SK-N-SH treated with all-trans-retinoic acid at 6 μM for 48 hours (cell line): ENCODE data around the gene ULK3.

Experiments
- ATAC-seq: fragments of 200-7000 bp; cut with Tn5 transposase; 3 replicates; pipeline ENCODE4 v1.9.1; 2020; ENCODE audit warnings: mild to moderate bottlenecking, moderate library complexity
- ARNTL ChIP-seq: fragments of 450-650 bp; formaldehyde crosslinking; IDR thresholded peaks from 2 replicates; pipeline ENCODE4 v1.5.0; 2020; ENCODE audit warnings: low read depth, mild to moderate bottlenecking, moderate library complexity, borderline replicate concordance
- BACH2 ChIP-seq: fragments of 250-450 bp; sonication (Bioruptor Pico); IDR thresholded peaks from 2 replicates; pipeline ENCODE4 v1.9.0; 2021; ENCODE audit warnings: mild to moderate bottlenecking, borderline replicate concordance
- CREB5 ChIP-seq: fragments of 250-450 bp; sonication (Bioruptor Pico); IDR thresholded peaks from 2 replicates; pipeline ENCODE4 v1.5.1; 2020; ENCODE audit warnings: low read depth, mild to moderate bottlenecking, moderate library complexity
- CSDC2 ChIP-seq: fragments of 250-450 bp; sonication (Bioruptor Pico); IDR thresholded peaks from 2 replicates; pipeline ENCODE4 v1.5.0; 2020; ENCODE audit warnings: mild to moderate bottlenecking, moderate library complexity
- ESRRG ChIP-seq: fragments of 250-450 bp; sonication (Bioruptor Pico); IDR thresholded peaks from 2 replicates; pipeline ENCODE4 v1.6.1; 2021; ENCODE audit warnings: mild to moderate bottlenecking
- GLIS3 ChIP-seq: fragments of 250-450 bp; sonication (Bioruptor Pico); IDR thresholded peaks from 2 replicates; pipeline ENCODE4 v1.5.0; 2020; ENCODE audit warnings: mild to moderate bottlenecking, moderate library complexity
- OSR1 ChIP-seq: fragments of 250-450 bp; sonication (Bioruptor Pico); IDR thresholded peaks from 2 replicates; pipeline ENCODE4 v1.8.0; 2022; ENCODE audit warnings: moderate library complexity, mild to moderate bottlenecking, inconsistent platforms
- PATZ1 ChIP-seq: fragments of 250-450 bp; sonication (Bioruptor Pico); IDR thresholded peaks from 2 replicates; pipeline ENCODE4 v1.8.0; 2020; ENCODE audit warnings: mild to moderate bottlenecking, moderate library complexity, borderline replicate concordance
- RARB ChIP-seq: fragments of 250-450 bp; sonication (Bioruptor Pico); IDR thresholded peaks from 2 replicates; pipeline ENCODE4 v1.8.0; 2021; ENCODE audit warnings: mild to moderate bottlenecking, moderate library complexity
- SNAI2 ChIP-seq: fragments of 250-450 bp; sonication (Bioruptor Pico); IDR thresholded peaks from 2 replicates; pipeline ENCODE4 v1.5.0; 2020; ENCODE audit warnings: mild to moderate bottlenecking, moderate library complexity
- TCF4 ChIP-seq: fragments of 250-450 bp; sonication (Bioruptor Pico); IDR thresholded peaks from 2 replicates; pipeline ENCODE4 v1.8.0; 2021; ENCODE audit warnings: mild to moderate bottlenecking, moderate library complexity, borderline replicate concordance
- TOX ChIP-seq: fragments of 250-450 bp; sonication (Bioruptor Pico); IDR thresholded peaks from 2 replicates; pipeline ENCODE4 v1.8.0; 2021; ENCODE audit warnings: mild to moderate bottlenecking, moderate library complexity, borderline replicate concordance
- ZC3H10 ChIP-seq: fragments of 250-450 bp; sonication (Bioruptor Pico); IDR thresholded peaks from 2 replicates; pipeline ENCODE4 v1.5.1; 2021; ENCODE audit warnings: mild to moderate bottlenecking, moderate library complexity
- ZFP3 ChIP-seq: fragments of 250-450 bp; sonication (Bioruptor Pico); IDR thresholded peaks from 2 replicates; pipeline ENCODE4 v1.5.0; 2020; ENCODE audit warnings: mild to moderate bottlenecking, moderate library complexity
- ZFP30 ChIP-seq: fragments of 450-650 bp; formaldehyde crosslinking; IDR thresholded peaks from 2 replicates; pipeline ENCODE4 v1.5.0; 2022; ENCODE audit warnings: mild to moderate bottlenecking, moderate library complexity
- ZNF70 ChIP-seq: fragments of 450-650 bp; formaldehyde crosslinking; IDR thresholded peaks from 2 replicates; pipeline ENCODE4 v1.5.0; 2020; ENCODE audit warnings: mild to moderate bottlenecking, moderate library complexity
- ZNF8 ChIP-seq: fragments of 450-650 bp; formaldehyde crosslinking; IDR thresholded peaks from 2 replicates; pipeline ENCODE4 v1.5.0; 2020; ENCODE audit warnings: mild to moderate bottlenecking, moderate library complexity
- TF ChIP-seq, protein P1 (sequence below): fragments of 250-450 bp; sonication (Bioruptor Pico); IDR thresholded peaks from 2 replicates; pipeline ENCODE4 v1.8.0; 2021; ENCODE audit warnings: low read depth, mild to moderate bottlenecking, moderate library complexity, borderline replicate concordance
- TF ChIP-seq, protein P2 (sequence below): fragments of 250-450 bp; sonication (Bioruptor Pico); IDR thresholded peaks from 2 replicates; pipeline ENCODE4 v1.5.1; 2021; ENCODE audit warnings: mild to moderate bottlenecking, moderate library complexity
- TF ChIP-seq, protein P3 (sequence below): fragments of 250-450 bp; sonication (Bioruptor Pico); IDR thresholded peaks from 2 replicates; pipeline ENCODE4 v1.5.0; 2020; ENCODE audit warnings: mild to moderate bottlenecking, moderate library complexity

Gene ULK3

GRCh38 chr15:74835312-74835823 lies 7.6 kb downstream of the ULK3 start (continued):
- TF ChIP-seq, protein P1, sequence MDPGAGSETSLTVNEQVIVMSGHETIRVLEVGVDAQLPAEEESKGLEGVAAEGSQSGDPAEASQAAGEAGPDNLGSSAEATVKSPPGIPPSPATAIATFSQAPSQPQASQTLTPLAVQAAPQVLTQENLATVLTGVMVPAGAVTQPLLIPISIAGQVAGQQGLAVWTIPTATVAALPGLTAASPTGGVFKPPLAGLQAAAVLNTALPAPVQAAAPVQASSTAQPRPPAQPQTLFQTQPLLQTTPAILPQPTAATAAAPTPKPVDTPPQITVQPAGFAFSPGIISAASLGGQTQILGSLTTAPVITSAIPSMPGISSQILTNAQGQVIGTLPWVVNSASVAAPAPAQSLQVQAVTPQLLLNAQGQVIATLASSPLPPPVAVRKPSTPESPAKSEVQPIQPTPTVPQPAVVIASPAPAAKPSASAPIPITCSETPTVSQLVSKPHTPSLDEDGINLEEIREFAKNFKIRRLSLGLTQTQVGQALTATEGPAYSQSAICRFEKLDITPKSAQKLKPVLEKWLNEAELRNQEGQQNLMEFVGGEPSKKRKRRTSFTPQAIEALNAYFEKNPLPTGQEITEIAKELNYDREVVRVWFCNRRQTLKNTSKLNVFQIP (CRISPR knock-in tag), result no peak

- ATAC-seq, result no peak
- TF ChIP-seq RARB (CRISPR knock-in tag) (no peak), ZNF70 (CRISPR knock-in tag) (no peak), BACH2 (CRISPR knock-in tag) (no peak), GLIS3 (CRISPR knock-in tag) (no peak)
These were observed 9.4 kb downstream of the ULK3 start for GRCh38 chr15:74833376-74834107.

DNA sequence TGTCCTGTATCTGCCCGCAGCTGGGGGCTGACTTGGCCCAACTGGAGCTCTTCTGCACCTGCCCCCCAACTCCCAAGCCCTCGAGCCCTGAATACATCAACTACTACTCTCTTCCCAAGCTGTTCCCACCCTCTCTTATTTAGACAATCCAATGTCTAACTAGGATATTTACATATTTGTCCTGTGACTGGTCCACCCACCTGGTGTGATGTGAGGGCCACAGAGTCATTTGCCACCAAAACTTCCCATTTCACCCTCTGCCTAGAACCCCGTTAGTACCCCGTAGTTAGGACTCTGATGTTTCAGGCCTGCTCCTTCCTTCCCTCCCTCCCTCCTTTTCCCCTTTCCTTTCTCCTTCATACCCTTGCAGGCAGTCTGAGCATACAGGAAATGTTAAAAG lies 10.1 kb downstream of the ULK3 start:
- no peak for ATAC-seq
- TF ChIP-seq ZFP30 (CRISPR knock-in tag) (no peak), ZC3H10 (CRISPR knock-in tag) (no peak), ZNF70 (CRISPR knock-in tag) (no peak), CREB5 (no peak), SNAI2 (CRISPR knock-in tag) (no peak), GLIS3 (CRISPR knock-in tag) (no peak), ZFP3 (CRISPR knock-in tag) (no peak), TCF4 (no peak), ESRRG (CRISPR knock-in tag) (no peak), OSR1 (CRISPR knock-in tag) (no peak), CSDC2 (CRISPR knock-in tag) (no peak), PATZ1 (CRISPR knock-in tag) (no peak), RARB (CRISPR knock-in tag) (no peak), ZNF8 (CRISPR knock-in tag) (no peak), ARNTL (CRISPR knock-in tag) (no peak), TOX (no peak)
- TF ChIP-seq, protein P2, sequence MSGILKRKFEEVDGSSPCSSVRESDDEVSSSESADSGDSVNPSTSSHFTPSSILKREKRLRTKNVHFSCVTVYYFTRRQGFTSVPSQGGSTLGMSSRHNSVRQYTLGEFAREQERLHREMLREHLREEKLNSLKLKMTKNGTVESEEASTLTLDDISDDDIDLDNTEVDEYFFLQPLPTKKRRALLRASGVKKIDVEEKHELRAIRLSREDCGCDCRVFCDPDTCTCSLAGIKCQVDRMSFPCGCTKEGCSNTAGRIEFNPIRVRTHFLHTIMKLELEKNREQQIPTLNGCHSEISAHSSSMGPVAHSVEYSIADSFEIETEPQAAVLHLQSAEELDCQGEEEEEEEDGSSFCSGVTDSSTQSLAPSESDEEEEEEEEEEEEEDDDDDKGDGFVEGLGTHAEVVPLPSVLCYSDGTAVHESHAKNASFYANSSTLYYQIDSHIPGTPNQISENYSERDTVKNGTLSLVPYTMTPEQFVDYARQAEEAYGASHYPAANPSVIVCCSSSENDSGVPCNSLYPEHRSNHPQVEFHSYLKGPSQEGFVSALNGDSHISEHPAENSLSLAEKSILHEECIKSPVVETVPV, result no peak
- TF ChIP-seq, protein P3, sequence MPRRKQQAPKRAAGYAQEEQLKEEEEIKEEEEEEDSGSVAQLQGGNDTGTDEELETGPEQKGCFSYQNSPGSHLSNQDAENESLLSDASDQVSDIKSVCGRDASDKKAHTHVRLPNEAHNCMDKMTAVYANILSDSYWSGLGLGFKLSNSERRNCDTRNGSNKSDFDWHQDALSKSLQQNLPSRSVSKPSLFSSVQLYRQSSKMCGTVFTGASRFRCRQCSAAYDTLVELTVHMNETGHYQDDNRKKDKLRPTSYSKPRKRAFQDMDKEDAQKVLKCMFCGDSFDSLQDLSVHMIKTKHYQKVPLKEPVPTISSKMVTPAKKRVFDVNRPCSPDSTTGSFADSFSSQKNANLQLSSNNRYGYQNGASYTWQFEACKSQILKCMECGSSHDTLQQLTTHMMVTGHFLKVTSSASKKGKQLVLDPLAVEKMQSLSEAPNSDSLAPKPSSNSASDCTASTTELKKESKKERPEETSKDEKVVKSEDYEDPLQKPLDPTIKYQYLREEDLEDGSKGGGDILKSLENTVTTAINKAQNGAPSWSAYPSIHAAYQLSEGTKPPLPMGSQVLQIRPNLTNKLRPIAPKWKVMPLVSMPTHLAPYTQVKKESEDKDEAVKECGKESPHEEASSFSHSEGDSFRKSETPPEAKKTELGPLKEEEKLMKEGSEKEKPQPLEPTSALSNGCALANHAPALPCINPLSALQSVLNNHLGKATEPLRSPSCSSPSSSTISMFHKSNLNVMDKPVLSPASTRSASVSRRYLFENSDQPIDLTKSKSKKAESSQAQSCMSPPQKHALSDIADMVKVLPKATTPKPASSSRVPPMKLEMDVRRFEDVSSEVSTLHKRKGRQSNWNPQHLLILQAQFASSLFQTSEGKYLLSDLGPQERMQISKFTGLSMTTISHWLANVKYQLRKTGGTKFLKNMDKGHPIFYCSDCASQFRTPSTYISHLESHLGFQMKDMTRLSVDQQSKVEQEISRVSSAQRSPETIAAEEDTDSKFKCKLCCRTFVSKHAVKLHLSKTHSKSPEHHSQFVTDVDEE (CRISPR knock-in tag), result no peak
- TF ChIP-seq, all 23 proteins: peak for 0
